Measurements from ENCODE around the gene EME1.

DNA sequence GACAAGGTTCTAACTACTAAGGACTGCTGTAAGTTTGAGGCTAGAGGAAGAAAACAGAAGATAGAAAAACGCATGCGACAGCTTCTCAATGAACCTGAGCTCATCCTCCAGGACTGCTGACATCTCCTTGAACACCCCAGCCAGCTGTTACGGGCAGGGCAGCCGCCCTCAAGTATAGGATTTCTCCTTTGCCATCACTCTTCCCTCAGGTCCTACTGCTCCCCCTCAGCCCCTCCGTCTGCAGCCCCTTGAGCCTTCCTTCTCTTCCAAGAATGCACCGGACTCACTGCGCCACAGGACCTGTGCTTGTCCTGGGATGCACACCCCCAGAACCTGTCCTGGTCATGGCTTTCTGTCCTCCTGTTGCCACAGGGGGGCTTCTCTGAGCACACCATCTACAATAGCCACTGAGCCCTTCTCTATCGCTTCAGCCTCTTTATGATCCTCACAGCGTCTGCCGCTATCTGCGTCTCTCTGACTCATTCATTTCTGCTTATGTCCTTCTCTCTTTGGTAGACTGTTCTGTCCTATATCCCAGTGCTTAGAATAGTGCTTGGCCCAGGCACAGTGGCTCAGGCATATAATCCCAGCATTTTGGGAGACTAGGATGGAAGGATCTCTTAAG, 42.8 kb upstream of the EME1 start:
- no peak for TF ChIP-seq SUZ12 (IDR thresholded peaks at IDR 0.05; ENCODE audit: extremely low read depth, insufficient read depth, insufficient read length)
- TF ChIP-seq YY1 (IDR thresholded peaks at IDR 0.05; ENCODE audit: insufficient read depth, insufficient read length), result no peak
